Lower leg skin (tissue), 4 donors: ENCODE results near the gene ANAPC1. TPM values are rescaled to one million over a fixed set of nuclear protein-coding genes. Genes with fewer than 3 reads are reported as not detected.

Experiments
- microRNA-seq, 2 donors: library from miRNA; unstranded; fragments of <30 nt; microRNA quantifications; one replicate each; pipeline ENCODE4, GENCODE V29; 2016; ENCODE audit warnings: borderline replicate concordance in 2 of 2, borderline number of aligned reads in 1 of 2
- total RNA-seq, 4 donors: library from RNA; depleted of rRNA; stranded (reverse); fragments of >200 nt; gene quantifications; one replicate each; pipeline ENCODE4 v1.1.0, GENCODE V29; 2016

The ANAPC1 gene
- total RNA-seq, 4 donors from 2014 or later, result 35.8 to 48.2 (median 42.7) TPM

Small RNAs within 50 kb of the gene (microRNA-seq; reads per million reads assigned to microRNA genes)
- 0 reads per million in 2 donors for gene MIR4771-2

Other genes starting within 250 kb of the ANAPC1 start
- gene MERTK, start 14.4 kb upstream of the ANAPC1 start, total RNA-seq, result 1 to 10 TPM; 3.4 to 9.7 (median 4.9) TPM
- gene TMEM87B, start 171.1 kb upstream of the ANAPC1 start, total RNA-seq, result 10 to 100 TPM; 21.5 to 27.0 (median 24.7) TPM